Stimulated activated naive CD8-positive, alpha-beta T cell treated with anti-CD3 and anti-CD28 coated beads, Interleukin-15, Interleukin-2, amounts not matched to agents 100 U/mL and 50 U/mL, for 24 hours (primary cell): ENCODE results near the gene PPP6R3.

Experiments
- ATAC-seq: fragments of 150-1000 bp; cut with Tn5 transposase; one replicate; pipeline ENCODE4 v1.10.0; 2021
- DNase-seq: peaks from one replicate; pipeline ENCODE4 v3.0.0; 2021

PPP6R3 gene

GRCh38 chr11:68652683-68653156 lies 192.2 kb downstream of the PPP6R3 start:
- ATAC-seq, result no peak

GRCh38 chr11:68653486-68654430 lies 193.2 kb downstream of the PPP6R3 start:
- ATAC-seq (no peak), DNase-seq (no peak)

More at GRCh38 chr11:68652683-68653156, 192.2 kb downstream of the PPP6R3 start:
- no peak for DNase-seq

- no peak for DNase-seq
- ATAC-seq, result no peak
Measured at GRCh38 chr11:68654978-68655377, 194.4 kb downstream of the PPP6R3 start.

GRCh38 chr11:68655406-68655805 lies 194.9 kb downstream of the PPP6R3 start:
- DNase-seq, result no peak
- no peak for ATAC-seq

GRCh38 chr11:68655806-68656205 lies 195.3 kb downstream of the PPP6R3 start:
- no peak for ATAC-seq
- DNase-seq, result no peak

- no peak for ATAC-seq
- no peak for DNase-seq
Measured at GRCh38 chr11:68657021-68657780, 196.6 kb downstream of the PPP6R3 start.

- no peak for DNase-seq
Measured at GRCh38 chr11:68658097-68658496, 197.5 kb downstream of the PPP6R3 start.

GRCh38 chr11:68658661-68659060 lies 198.1 kb downstream of the PPP6R3 start:
- DNase-seq, result no peak

More at GRCh38 chr11:68658097-68658496, 197.5 kb downstream of the PPP6R3 start:
- ATAC-seq, result no peak

GRCh38 chr11:68659158-68659921 lies 198.8 kb downstream of the PPP6R3 start:
- ATAC-seq (no peak), DNase-seq (no peak)

More at GRCh38 chr11:68658661-68659060, 198.1 kb downstream of the PPP6R3 start:
- ATAC-seq, result no peak

- ATAC-seq (no peak), DNase-seq (no peak)
Measured at GRCh38 chr11:68660066-68660810, 199.7 kb downstream of the PPP6R3 start.

- no peak for DNase-seq
- no peak for ATAC-seq
Measured at GRCh38 chr11:68661014-68661413, 200.5 kb downstream of the PPP6R3 start.

- DNase-seq (no peak), ATAC-seq (no peak)
Measured at GRCh38 chr11:68661697-68662603, 201.4 kb downstream of the PPP6R3 start.

- ATAC-seq (no peak), DNase-seq (no peak)
Measured at GRCh38 chr11:68663482-68664010, 203.0 kb downstream of the PPP6R3 start.

GRCh38 chr11:68664141-68664540 lies 203.6 kb downstream of the PPP6R3 start:
- ATAC-seq (no peak), DNase-seq (no peak)

GRCh38 chr11:68664906-68665305 lies 204.4 kb downstream of the PPP6R3 start:
- DNase-seq, result no peak
- ATAC-seq, result no peak
